ENCODE measurements around the gene IL3.
"Not testable (repeated sequence)": the region's sequence is repeated elsewhere in the genome, so short reads cannot be mapped to it uniquely, and the experiment has no call there.

IL3 gene

DNA sequence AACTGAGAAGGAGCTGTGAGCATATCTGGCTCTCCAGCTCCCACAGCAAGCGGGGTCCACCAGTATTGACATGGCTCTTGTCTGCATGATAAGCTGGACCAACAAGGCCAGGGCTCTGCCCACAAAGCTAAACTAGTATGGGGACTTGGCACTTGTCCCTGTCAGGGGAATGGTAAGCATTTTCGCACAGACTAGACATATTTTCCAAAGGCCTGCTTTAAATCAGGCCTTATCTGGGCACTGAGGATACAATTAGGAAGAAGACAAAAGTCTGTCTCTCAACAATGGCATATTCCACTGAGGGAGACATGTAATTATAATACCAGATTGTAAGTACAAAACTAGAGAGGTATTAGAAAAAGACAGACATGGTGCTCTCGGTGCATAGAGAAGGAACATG lies 45.2 kb downstream of the IL3 start:
- H3K4me3 ChIP-seq: no peak overlapping the region
- TF ChIP-seq, protein P1, sequence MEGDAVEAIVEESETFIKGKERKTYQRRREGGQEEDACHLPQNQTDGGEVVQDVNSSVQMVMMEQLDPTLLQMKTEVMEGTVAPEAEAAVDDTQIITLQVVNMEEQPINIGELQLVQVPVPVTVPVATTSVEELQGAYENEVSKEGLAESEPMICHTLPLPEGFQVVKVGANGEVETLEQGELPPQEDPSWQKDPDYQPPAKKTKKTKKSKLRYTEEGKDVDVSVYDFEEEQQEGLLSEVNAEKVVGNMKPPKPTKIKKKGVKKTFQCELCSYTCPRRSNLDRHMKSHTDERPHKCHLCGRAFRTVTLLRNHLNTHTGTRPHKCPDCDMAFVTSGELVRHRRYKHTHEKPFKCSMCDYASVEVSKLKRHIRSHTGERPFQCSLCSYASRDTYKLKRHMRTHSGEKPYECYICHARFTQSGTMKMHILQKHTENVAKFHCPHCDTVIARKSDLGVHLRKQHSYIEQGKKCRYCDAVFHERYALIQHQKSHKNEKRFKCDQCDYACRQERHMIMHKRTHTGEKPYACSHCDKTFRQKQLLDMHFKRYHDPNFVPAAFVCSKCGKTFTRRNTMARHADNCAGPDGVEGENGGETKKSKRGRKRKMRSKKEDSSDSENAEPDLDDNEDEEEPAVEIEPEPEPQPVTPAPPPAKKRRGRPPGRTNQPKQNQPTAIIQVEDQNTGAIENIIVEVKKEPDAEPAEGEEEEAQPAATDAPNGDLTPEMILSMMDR (IDR thresholded peaks at IDR 0.05): no peak
- no peak for DNase-seq (ENCODE audit: low spot score)
- H3K27ac ChIP-seq: no peak overlapping the region

DNA sequence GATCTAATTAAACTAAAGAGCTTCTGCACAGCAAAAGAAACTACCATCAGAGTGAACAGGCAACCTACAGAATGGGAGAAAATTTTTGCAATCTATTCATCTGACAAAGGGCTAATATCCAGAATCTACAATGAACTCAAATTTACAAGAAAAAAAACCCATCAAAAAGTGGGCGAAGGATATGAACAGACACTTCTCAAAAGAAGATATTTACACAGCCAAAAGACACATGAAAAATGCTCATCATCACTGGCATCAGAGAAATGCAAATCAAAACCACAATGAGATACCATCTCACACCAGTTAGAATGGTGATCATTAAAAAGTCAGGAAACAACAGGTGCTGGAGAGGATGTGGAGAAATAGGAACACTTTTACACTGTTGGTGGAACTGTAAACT lies 48.0 kb downstream of the IL3 start:
- not testable (repeated sequence) for DNase-seq (ENCODE audit: low spot score); H3K4me3 ChIP-seq; H3K27ac ChIP-seq

DNA sequence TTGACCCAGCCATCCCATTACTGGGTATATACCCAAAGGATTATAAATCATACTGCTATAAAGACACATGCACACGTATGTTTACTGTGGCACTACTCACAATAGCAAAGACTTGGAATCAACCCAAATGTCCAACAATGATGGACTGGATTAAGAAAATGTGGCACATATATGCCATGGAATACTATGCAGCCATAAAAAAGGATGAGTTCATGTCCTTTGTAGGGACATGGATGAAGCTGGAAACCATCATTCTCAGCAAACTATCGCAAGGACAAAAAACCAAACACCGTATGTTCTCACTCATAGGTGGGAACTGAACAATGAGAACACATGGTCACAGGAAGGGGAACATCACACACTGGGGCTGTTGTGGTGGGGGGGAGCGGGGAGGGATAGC lies 48.5 kb downstream of the IL3 start:
- H3K4me3 ChIP-seq; DNase-seq (ENCODE audit: low spot score); H3K27ac ChIP-seq: not testable (repeated sequence)

DNA sequence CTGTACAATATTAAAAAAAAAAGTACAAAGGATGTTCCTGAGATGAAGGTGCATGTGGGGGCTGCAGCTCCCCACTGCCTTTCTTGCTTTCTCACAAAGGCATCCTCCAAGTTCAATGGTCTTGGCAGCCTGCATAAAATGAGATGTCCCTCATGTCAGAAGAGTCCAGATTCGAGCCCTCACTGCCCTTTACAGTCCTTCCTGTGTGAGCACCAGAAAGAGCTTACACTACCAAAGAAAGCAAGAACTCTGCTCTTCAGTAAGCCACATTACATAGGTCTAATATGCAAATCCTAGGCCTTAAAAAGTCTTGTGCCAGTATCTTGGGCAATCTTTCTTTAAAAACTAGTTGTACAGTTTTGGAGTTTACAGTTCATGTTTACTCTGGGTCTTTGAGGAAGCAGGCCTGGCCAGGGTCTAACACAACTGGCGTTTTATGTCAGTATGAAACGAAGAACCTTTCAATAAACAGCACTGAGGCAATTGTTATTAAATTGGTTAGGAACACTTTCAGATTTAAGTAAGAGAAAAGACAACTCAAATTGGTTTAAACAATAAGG lies 49.1 kb downstream of the IL3 start:
- Histone ChIP-seq H3K27ac (no peak overlapping the region), H3K4me3 (no peak overlapping the region)
- DNase-seq (ENCODE audit: low spot score): no peak
- TF ChIP-seq, protein P1 (IDR thresholded peaks at IDR 0.05): no peak

DNA sequence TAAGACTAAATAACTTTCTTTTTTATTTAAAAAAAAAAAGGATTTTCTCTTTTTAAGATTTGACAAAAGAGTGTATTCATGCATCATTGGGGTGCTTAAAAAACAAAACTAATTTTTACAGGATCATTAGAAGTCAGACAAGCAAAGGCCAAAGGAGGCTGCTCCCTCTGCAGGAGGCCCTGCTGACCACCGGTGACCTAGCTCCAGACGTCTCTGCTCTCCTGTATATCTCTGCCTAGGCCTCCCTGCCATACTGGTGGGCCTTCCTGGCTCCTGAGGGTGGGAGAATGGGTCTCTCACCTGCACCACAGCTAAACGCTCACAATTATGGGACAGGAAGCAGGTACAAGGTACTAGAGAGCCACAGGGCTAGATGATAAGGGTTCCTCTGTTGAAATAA lies 49.7 kb downstream of the IL3 start:
- Histone ChIP-seq H3K27ac (no peak overlapping the region), H3K4me3 (no peak overlapping the region)
- DNase-seq (ENCODE audit: low spot score): no peak
- TF ChIP-seq, protein P1 (IDR thresholded peaks at IDR 0.05): no peak

DNA sequence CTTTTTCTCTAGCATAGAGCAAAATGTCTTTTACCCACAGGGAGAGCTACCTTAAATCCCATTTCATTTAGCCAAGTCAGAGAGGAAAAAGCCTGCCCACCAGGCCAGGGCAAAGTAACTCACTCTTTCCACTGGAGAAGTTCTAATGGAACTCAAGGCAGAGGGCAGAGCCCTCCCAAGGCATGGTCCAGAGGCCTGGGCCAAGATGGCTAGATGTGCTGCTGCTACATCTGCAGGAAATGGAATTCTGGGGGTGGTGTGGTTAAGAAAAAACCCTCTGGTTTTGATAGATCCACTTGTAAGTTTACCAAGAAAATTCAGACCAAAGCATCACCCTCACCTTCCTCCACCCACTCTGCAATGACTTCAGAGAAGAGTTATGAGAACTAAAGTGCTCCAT lies 50.5 kb downstream of the IL3 start:
- no peak overlapping the region for H3K4me3 ChIP-seq
- TF ChIP-seq, protein P1 (IDR thresholded peaks at IDR 0.05): no peak
- no peak overlapping the region for H3K27ac ChIP-seq
- no peak for DNase-seq (ENCODE audit: low spot score)

DNA sequence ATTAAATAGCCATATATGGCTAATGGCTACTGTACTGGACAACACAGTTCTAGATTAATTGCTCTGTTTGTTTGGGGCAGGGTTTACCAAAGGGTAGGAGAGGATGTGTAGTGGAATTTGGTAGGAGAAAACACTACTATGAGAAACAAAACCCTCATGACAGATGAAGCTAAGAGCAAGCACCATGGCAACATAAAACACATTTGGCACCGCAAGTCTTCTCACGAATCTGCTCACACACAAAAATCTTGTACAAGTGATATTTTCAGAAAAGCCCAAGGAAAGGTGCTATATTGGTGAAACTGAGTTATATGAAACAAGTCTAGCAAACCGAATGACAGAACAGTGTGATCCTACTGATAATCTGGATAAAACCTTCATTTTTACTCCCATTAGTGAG lies 51.7 kb downstream of the IL3 start:
- no peak overlapping the region for H3K4me3 ChIP-seq
- no peak for DNase-seq (ENCODE audit: low spot score)
- H3K27ac ChIP-seq: no peak overlapping the region
- TF ChIP-seq, protein P1 (IDR thresholded peaks at IDR 0.05): no peak
